CD4-positive, alpha-beta T cell (primary cell): Measurements from ENCODE around the gene NRDC. TPM values are rescaled to one million over a fixed set of nuclear protein-coding genes. Genes with fewer than 3 reads are reported as not detected.
"Not testable (repeated sequence)": the region's sequence is repeated elsewhere in the genome, so short reads cannot be mapped to it uniquely, and the experiment has no call there.

Source experiments
- ATAC-seq: fragments of 200-7000 bp; cut with Tn5 transposase; one replicate; pipeline ENCODE4 v1.10.0; 2022; ENCODE audit warnings: mild to moderate bottlenecking; ENCODE audit not compliant: poor library complexity
- CTCF ChIA-PET: fragments of 350-600 bp; sonication (Branson Sonifier 250); formaldehyde crosslinking; loops from one replicate; lab custom pipeline; 2021; ENCODE audit warnings: antibody characterized with exemption, inconsistent platforms; lab: Charles Lee
- POLR2A ChIA-PET: fragments of 350-600 bp; sonication (Branson Sonifier 250); formaldehyde crosslinking; loops from one replicate; lab custom pipeline; 2021; ENCODE audit warnings: antibody characterized with exemption, inconsistent platforms; lab: Charles Lee
- DNase-seq, 14 experiments: peaks; one replicate each; pipeline ENCODE4 v3.0.0-alpha.2; 2013 to 2020; ENCODE audit warnings: mixed read lengths in 2 of 14
- H3K27ac ChIP-seq, 2 donors: one replicate each; pipeline versions ENCODE4 v1.5.1 to v1.7.0; 2013; ENCODE audit warnings: low read length in 2 of 2, low read depth in 1 of 2, mild to moderate bottlenecking in 1 of 2
- H3K27me3 ChIP-seq, 2 experiments: 1 replicate in 1 of 2; 2 replicates in 1 of 2; pipeline versions ENCODE4 v1.6.1 to v1.7.0; 2013; ENCODE audit warnings: low read length in 2 of 2, control low read depth in 1 of 2, mild to moderate bottlenecking in 1 of 2, moderate library complexity in 1 of 2; ENCODE audit not compliant: insufficient read depth in 2 of 2, control insufficient read depth in 1 of 2
- H3K36me3 ChIP-seq: one replicate; pipeline ENCODE4 v1.6.1; 2013; ENCODE audit warnings: low read length, control low read depth; ENCODE audit not compliant: insufficient read depth
- H3K4me1 ChIP-seq: one replicate; pipeline ENCODE4 v1.6.1; 2013; ENCODE audit warnings: low read length, control low read depth; ENCODE audit not compliant: insufficient read depth
- H3K4me3 ChIP-seq: one replicate; pipeline ENCODE4 v1.5.1; 2013; ENCODE audit warnings: mild to moderate bottlenecking, low read length, moderate library complexity
- H3K9me3 ChIP-seq, 2 experiments: 1 replicate in 1 of 2; 2 replicates in 1 of 2; pipeline versions ENCODE4 v1.6.1 to v1.7.0; 2013; ENCODE audit warnings: low read length in 2 of 2, mild to moderate bottlenecking in 2 of 2, control low read depth in 1 of 2, moderate library complexity in 1 of 2; ENCODE audit not compliant: control insufficient read depth in 1 of 2, insufficient read depth in 1 of 2
- H3K27ac Mint-ChIP-seq: one replicate; pipeline ENCODE4 v1.8.0; 2020; ENCODE audit warnings: mixed read lengths
- H3K27me3 Mint-ChIP-seq: one replicate; pipeline ENCODE4 v1.8.0; 2021; ENCODE audit warnings: mixed read lengths
- H3K36me3 Mint-ChIP-seq: one replicate; pipeline ENCODE4 v1.8.0; 2021; ENCODE audit warnings: low read depth, mixed read lengths
- H3K4me1 Mint-ChIP-seq: one replicate; pipeline ENCODE4 v1.8.0; 2021; ENCODE audit warnings: low read depth, mixed read lengths
- H3K4me3 Mint-ChIP-seq: one replicate; pipeline ENCODE4 v1.8.0; 2020; ENCODE audit warnings: mild to moderate bottlenecking, mixed read lengths
- H3K9me3 Mint-ChIP-seq: one replicate; pipeline ENCODE4 v1.8.0; 2020; ENCODE audit warnings: mixed read lengths
- intact Hi-C, 2 experiments: fragments of 100-400 bp; cut with DNase I in 1 of 2; cut with micrococcal nuclease in 1 of 2; formaldehyde crosslinking; loops; one replicate each; pipeline versions ENCODE4 v1.15.1 to v1.9.0; 2023 to 2025; cut with DNase I, micrococcal nuclease
- total RNA-seq, 174 experiments: library from RNA in 2 of 174; stranded (reverse) in 2 of 174; gene quantifications; one replicate each; pipeline ENCODE4 v1.2.3 and lab custom pipeline; 2021 to 2026
- TF ChIP-seq, protein P1 (sequence below): fragments of 200-600 bp; IDR thresholded peaks from one replicate; pipeline ENCODE4 v1.8.0; 2022; ENCODE audit warnings: antibody characterized with exemption, mild to moderate bottlenecking

Gene NRDC
- total RNA-seq, 2 experiments from 2014 or later = 59.0 to 62.4 TPM

DNA sequence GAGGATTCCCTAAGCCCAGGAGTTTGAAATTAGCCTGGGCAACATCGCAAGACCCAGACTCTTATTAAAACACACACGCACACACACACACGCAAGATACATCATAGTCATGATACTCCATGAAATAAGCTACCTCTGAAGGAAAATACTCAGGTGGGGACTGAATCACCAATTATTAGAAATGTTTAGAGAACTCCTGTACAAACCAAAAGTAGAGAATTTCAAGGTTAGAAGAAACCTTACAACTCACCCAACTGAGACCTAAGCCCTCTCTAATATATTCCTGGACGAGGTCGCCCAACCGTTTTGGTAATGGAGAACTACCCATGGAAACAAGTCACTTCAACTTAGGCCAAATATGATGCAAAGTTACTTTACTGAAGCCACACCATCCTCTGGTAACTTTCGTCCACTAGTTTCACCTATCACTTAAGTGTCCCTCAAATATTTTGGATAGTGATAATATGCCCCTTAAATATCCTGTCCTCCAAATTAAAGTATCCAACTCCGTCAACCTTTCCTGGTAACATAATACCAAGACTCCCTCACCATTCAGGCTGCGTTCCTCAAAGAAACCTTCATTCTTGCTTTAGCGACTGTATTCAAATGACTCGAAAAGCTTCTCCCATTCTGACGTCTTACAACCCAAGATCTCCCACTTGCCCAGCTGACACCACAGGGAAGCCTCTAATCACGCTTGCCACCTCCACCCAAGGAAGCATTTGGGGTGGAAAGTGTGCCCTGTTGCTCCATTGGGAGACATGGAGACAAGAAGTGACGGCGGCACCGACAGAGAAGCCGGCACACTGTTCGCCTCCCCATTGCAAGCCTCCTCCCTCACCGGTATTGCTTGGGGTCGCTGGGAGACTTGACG, 856 bp downstream of the NRDC start:
- ATAC-seq (no peak), DNase-seq (peak in 3 of 14 experiments; percentile 13 to 40 (median 27))
- TF ChIP-seq, protein P1, sequence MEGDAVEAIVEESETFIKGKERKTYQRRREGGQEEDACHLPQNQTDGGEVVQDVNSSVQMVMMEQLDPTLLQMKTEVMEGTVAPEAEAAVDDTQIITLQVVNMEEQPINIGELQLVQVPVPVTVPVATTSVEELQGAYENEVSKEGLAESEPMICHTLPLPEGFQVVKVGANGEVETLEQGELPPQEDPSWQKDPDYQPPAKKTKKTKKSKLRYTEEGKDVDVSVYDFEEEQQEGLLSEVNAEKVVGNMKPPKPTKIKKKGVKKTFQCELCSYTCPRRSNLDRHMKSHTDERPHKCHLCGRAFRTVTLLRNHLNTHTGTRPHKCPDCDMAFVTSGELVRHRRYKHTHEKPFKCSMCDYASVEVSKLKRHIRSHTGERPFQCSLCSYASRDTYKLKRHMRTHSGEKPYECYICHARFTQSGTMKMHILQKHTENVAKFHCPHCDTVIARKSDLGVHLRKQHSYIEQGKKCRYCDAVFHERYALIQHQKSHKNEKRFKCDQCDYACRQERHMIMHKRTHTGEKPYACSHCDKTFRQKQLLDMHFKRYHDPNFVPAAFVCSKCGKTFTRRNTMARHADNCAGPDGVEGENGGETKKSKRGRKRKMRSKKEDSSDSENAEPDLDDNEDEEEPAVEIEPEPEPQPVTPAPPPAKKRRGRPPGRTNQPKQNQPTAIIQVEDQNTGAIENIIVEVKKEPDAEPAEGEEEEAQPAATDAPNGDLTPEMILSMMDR = no peak
- intact Hi-C loops = loop anchor here (1.0 to 5.0 kb wide), 9 partner anchors 15 to 1137 kb away; partner anchors contain the start of genes CC2D1B (in 1 of the 2), OSBPL9 (in 1 of the 2), RNF11 (in 1 of the 2) and ZYG11B (in 1 of the 2)
- Mint-ChIP-seq H3K4me3 (no peak overlapping the region), H3K27me3 (peaks cover 5% of the 10 kb centered on the region), H3K36me3 (peaks cover 13% of the 10 kb centered on the region), H3K4me1 (peaks cover 34% of the 10 kb centered on the region), H3K27ac (no peak overlapping the region), H3K9me3 (no peaks in the 10 kb centered on the region)
- H3K4me1 ChIP-seq = peaks cover 33% of the 10 kb centered on the region
- peaks cover 6% of the 10 kb centered on the region for H3K36me3 ChIP-seq
- POLR2A ChIA-PET = interaction anchor here (0.8 to 1.9 kb wide), 5 partner anchors 8 to 908 kb away, joined by 3 to 6 read pairs (median 4); partner anchors contain the start of gene CDKN2C
- peak overlapping the region; percentile 68 for H3K4me3 ChIP-seq
- H3K9me3 ChIP-seq = no peaks in the 10 kb centered on the region
- no peaks in the 10 kb centered on the region for H3K27me3 ChIP-seq
- H3K27ac ChIP-seq = peak overlapping the region; percentile 85 to 89
- CTCF ChIA-PET = no interaction called here

DNA sequence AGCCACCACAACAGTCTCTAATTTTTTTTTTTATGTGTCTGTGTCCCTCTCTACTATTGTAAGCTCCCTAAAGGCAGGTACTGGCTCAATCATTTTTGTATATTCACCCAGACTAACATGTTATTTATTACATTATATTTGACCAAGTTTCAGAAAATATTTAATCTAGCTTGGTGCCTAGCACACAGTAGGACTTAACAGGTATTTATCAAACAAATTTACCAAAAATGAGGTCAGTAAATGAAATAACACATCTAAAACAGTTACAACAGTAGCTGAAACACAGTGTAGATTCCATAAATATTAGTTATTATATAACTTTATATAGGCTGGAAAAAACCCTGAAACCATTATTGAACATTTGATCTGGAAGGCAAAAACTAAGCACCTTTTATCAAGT, 2.7 kb downstream of the NRDC start:
- H3K36me3 ChIP-seq = peaks cover 6% of the 10 kb centered on the region
- no peak overlapping the region for H3K27ac ChIP-seq
- peak overlapping the region; percentile 77 for H3K4me3 Mint-ChIP-seq
- no peaks in the 10 kb centered on the region for H3K27me3 ChIP-seq
- H3K36me3 Mint-ChIP-seq = peaks cover 25% of the 10 kb centered on the region
- H3K4me3 ChIP-seq = no peak overlapping the region
- H3K27ac Mint-ChIP-seq = peak overlapping the region; percentile 56
- H3K4me1 ChIP-seq = peaks cover 46% of the 10 kb centered on the region
- peaks cover 50% of the 10 kb centered on the region for H3K4me1 Mint-ChIP-seq
- ATAC-seq = no peak
- no peaks in the 10 kb centered on the region for H3K27me3 Mint-ChIP-seq
- intact Hi-C loops = loop anchor here (2.0 to 5.0 kb wide), 6 partner anchors 55 to 851 kb away; partner anchors contain the start of genes CC2D1B (in 1 of the 2), OSBPL9 (in 1 of the 2), RNF11 (in 1 of the 2) and ZYG11B (in 1 of the 2)
- no peak for DNase-seq
- H3K9me3 ChIP-seq = no peaks in the 10 kb centered on the region
- ChIA-PET CTCF (interaction anchor here (1.0 kb wide), 1 partner anchor 11 kb away, joined by 3 read pairs; no protein-coding TSS in a partner anchor), POLR2A (no interaction called here)
- no peaks in the 10 kb centered on the region for H3K9me3 Mint-ChIP-seq
- TF ChIP-seq, protein P1 = no peak

DNA sequence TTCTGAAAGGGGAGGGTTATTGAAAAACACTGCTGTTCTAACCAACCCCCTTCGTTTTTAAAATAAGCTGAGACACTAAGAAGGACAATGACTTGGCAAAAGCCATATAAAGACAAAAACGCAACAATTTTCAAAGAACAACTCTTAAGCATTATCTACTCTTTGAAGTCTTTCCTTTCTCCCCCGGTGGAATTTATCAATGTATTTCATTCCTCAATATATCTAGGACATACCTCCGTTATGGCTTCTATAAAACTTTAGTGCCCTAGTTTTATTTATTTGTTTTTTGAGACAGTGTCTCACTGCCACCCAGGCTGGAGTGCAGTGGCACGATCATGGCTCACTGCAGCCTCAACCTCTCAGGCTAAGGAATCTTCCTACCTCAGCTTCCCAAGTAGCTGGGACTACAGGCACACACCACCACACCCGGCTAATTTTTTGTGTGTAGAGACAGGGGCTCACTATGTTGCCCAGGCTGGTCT, 3.2 kb downstream of the NRDC start:
- Histone ChIP-seq H3K27ac (no peak overlapping the region), H3K4me1 (peaks cover 47% of the 10 kb centered on the region), H3K9me3 (no peaks in the 10 kb centered on the region), H3K36me3 (peaks cover 6% of the 10 kb centered on the region), H3K27me3 (no peaks in the 10 kb centered on the region), H3K4me3 (no peak overlapping the region)
- intact Hi-C loops = loop anchor here (2.0 to 5.0 kb wide), 6 partner anchors 55 to 852 kb away; partner anchors contain the start of genes CC2D1B (in 1 of the 2), OSBPL9 (in 1 of the 2), RNF11 (in 1 of the 2) and ZYG11B (in 1 of the 2)
- POLR2A ChIA-PET = no interaction called here
- Mint-ChIP-seq H3K4me1 (peaks cover 55% of the 10 kb centered on the region), H3K4me3 (peak overlapping the region; percentile 65), H3K27ac (peak overlapping the region; percentile 56), H3K27me3 (no peaks in the 10 kb centered on the region), H3K9me3 (no peaks in the 10 kb centered on the region), H3K36me3 (peaks cover 26% of the 10 kb centered on the region)
- CTCF ChIA-PET = interaction anchor here (1.0 kb wide), 1 partner anchor 10 kb away, joined by 3 read pairs; no protein-coding TSS in a partner anchor
- no peak for DNase-seq
- TF ChIP-seq, protein P1 = no peak
- no peak for ATAC-seq

DNA sequence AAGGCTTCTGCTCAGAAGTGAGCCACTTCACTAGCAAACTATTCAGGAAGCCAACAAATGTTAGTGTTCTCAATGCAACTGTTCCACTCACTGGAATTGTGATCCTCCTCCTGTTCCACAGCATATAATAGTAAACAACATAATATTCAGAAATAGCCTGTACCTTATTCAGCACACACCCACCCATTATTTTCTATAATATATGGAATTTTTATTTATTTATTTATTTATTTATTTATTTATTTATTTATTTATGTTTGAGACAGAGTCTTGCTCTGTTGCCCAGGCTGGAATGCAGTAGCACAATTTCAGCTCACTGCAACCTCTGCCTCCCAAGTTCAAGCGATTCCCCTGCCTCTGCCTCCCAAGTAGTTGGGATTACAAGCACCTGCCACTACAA, 5.3 kb downstream of the NRDC start:
- CTCF ChIA-PET, H3K9me3 ChIP-seq, H3K27ac Mint-ChIP-seq, POLR2A ChIA-PET, H3K4me3 ChIP-seq, H3K9me3 Mint-ChIP-seq, ATAC-seq, H3K27me3 Mint-ChIP-seq, H3K27me3 ChIP-seq, intact Hi-C loops, H3K4me3 Mint-ChIP-seq, H3K36me3 ChIP-seq, DNase-seq, H3K27ac ChIP-seq: not testable (repeated sequence)
- peaks cover 71% of the 10 kb centered on the region for H3K4me1 Mint-ChIP-seq
- H3K36me3 Mint-ChIP-seq = peaks cover 26% of the 10 kb centered on the region
- H3K4me1 ChIP-seq = peaks cover 44% of the 10 kb centered on the region
